H9 (cell line): ENCODE data around the gene PUM1. TPM values are rescaled to one million over a fixed set of nuclear protein-coding genes. Genes with fewer than 3 reads are reported as not detected.

Experiments used
- DNase-seq: peaks from one replicate; pipeline ENCODE4 v3.0.0-alpha.2; 2017
- H2AFZ ChIP-seq: one replicate; pipeline ENCODE4 v1.6.1; 2013; ENCODE audit warnings: mild to moderate bottlenecking, low read length, control low read depth, moderate library complexity
- H2AK5ac ChIP-seq: 2 replicates; pipeline ENCODE4 v1.6.1; 2013; ENCODE audit warnings: low read length, control low read depth, mixed read lengths; ENCODE audit not compliant: insufficient read length
- H2BK120ac ChIP-seq: one replicate; pipeline ENCODE4 v1.6.1; 2013; ENCODE audit warnings: low read depth, mild to moderate bottlenecking, low read length, control low read depth, inconsistent platforms; ENCODE audit not compliant: poor library complexity, severe bottlenecking
- H2BK12ac ChIP-seq: 2 replicates; pipeline ENCODE4 v1.6.1; 2013; ENCODE audit warnings: low read length, control low read depth, mixed read lengths, low read depth; ENCODE audit not compliant: insufficient read length
- H2BK15ac ChIP-seq: 2 replicates; pipeline ENCODE4 v1.6.1; 2013; ENCODE audit warnings: low read depth, low read length, control low read depth
- H2BK20ac ChIP-seq: one replicate; pipeline ENCODE4 v1.6.1; 2013; ENCODE audit warnings: low read depth, mild to moderate bottlenecking, low read length, control low read depth, inconsistent platforms; ENCODE audit not compliant: poor library complexity, severe bottlenecking
- H2BK5ac ChIP-seq: 2 replicates; pipeline ENCODE4 v1.6.1; 2013; ENCODE audit warnings: low read length, control low read depth, mixed read lengths; ENCODE audit not compliant: insufficient read length
- H3K14ac ChIP-seq: 2 replicates; pipeline ENCODE4 v1.6.1; 2013; ENCODE audit warnings: low read length, control low read depth; ENCODE audit not compliant: insufficient read depth
- H3K18ac ChIP-seq: 2 replicates; pipeline ENCODE4 v1.6.1; 2013; ENCODE audit warnings: low read depth, mild to moderate bottlenecking, mixed read lengths, low read length, control low read depth; ENCODE audit not compliant: insufficient read length
- H3K23ac ChIP-seq: 2 replicates; pipeline ENCODE4 v1.6.1; 2013; ENCODE audit warnings: low read length, control low read depth, mixed read lengths, low read depth; ENCODE audit not compliant: insufficient read length
- H3K23me2 ChIP-seq: 2 replicates; pipeline ENCODE4 v1.6.1; 2013; ENCODE audit warnings: low read depth, mild to moderate bottlenecking, mixed read lengths, low read length, control low read depth; ENCODE audit not compliant: insufficient read length, poor library complexity, severe bottlenecking
- H3K27ac ChIP-seq: 2 replicates; pipeline ENCODE4 v1.5.1; 2013; ENCODE audit warnings: low read length, control low read depth, mixed read lengths, low read depth; ENCODE audit not compliant: insufficient read length
- H3K27me3 ChIP-seq: 2 replicates; pipeline ENCODE4 v1.6.1; 2013; ENCODE audit warnings: low read length, control low read depth, inconsistent platforms; ENCODE audit not compliant: insufficient read depth
- H3K4ac ChIP-seq: 2 replicates; pipeline ENCODE4 v1.6.1; 2013; ENCODE audit warnings: low read depth, mild to moderate bottlenecking, control low read depth, inconsistent platforms, low read length, moderate library complexity
- H3K4me1 ChIP-seq: 2 replicates; pipeline ENCODE4 v1.6.1; 2013; ENCODE audit warnings: low read length, control low read depth, inconsistent platforms; ENCODE audit not compliant: insufficient read depth
- H3K4me2 ChIP-seq: 2 replicates; pipeline ENCODE4 v1.6.1; 2013; ENCODE audit warnings: low read length, control low read depth, mixed read lengths; ENCODE audit not compliant: insufficient read length, insufficient read depth
- H3K56ac ChIP-seq: 2 replicates; pipeline ENCODE4 v1.6.1; 2013; ENCODE audit warnings: low read depth, mild to moderate bottlenecking, mixed read lengths, low read length, control low read depth; ENCODE audit not compliant: insufficient read length
- H3K79me1 ChIP-seq: 2 replicates; pipeline ENCODE4 v1.6.1; 2013; ENCODE audit warnings: low read depth, mild to moderate bottlenecking, moderate library complexity, low read length, control low read depth, inconsistent platforms; ENCODE audit not compliant: insufficient read depth, poor library complexity, severe bottlenecking
- H3K79me2 ChIP-seq: 2 replicates; pipeline ENCODE4 v1.6.1; 2013; ENCODE audit warnings: low read length, control low read depth, inconsistent platforms; ENCODE audit not compliant: insufficient read depth
- H3K9ac ChIP-seq: 2 replicates; pipeline ENCODE4 v1.6.1; 2013; ENCODE audit warnings: low read length, control low read depth, mixed read lengths; ENCODE audit not compliant: insufficient read length; ENCODE audit errors: extremely low read depth
- H3K9me3 ChIP-seq: one replicate; pipeline ENCODE4 v1.6.1; 2013; ENCODE audit warnings: low read depth, low read length, inconsistent platforms; ENCODE audit not compliant: control insufficient read depth
- H3T11ph ChIP-seq: one replicate; pipeline ENCODE4 v1.6.1; 2013; ENCODE audit warnings: mild to moderate bottlenecking, low read length, control low read depth, inconsistent platforms
- H4K20me1 ChIP-seq: one replicate; pipeline ENCODE4 v1.6.1; 2013; ENCODE audit not compliant: control insufficient read depth, insufficient read length, insufficient read depth
- H4K5ac ChIP-seq: 2 replicates; pipeline ENCODE4 v1.6.1; 2013; ENCODE audit warnings: low read depth, mild to moderate bottlenecking, mixed read lengths, low read length, control low read depth; ENCODE audit not compliant: insufficient read length
- H4K8ac ChIP-seq: replicated peaks from 2 replicates; pipeline ENCODE4 v1.6.1; 2013; ENCODE audit warnings: low read length, control low read depth, mixed read lengths, low read depth; ENCODE audit not compliant: insufficient read length
- H4K91ac ChIP-seq: 2 replicates; pipeline ENCODE4 v1.6.1; 2013; ENCODE audit warnings: low read depth, mild to moderate bottlenecking, moderate library complexity, mixed read lengths, low read length, control low read depth; ENCODE audit not compliant: insufficient read length
- H3K27ac Mint-ChIP-seq, 3 experiments: 2 replicates in 2 of 3; 3 replicates in 1 of 3; pipeline ENCODE4 v1.8.0; 2020 to 2021; ENCODE audit warnings: mixed read lengths in 3 of 3, mild to moderate bottlenecking in 1 of 3, moderate library complexity in 1 of 3
- H3K27me3 Mint-ChIP-seq: 2 replicates; pipeline ENCODE4 v1.8.0; 2021; ENCODE audit warnings: low read depth, mild to moderate bottlenecking, moderate library complexity, mixed read lengths
- H3K36me3 Mint-ChIP-seq, 3 experiments: 2 replicates in 2 of 3; 3 replicates in 1 of 3; pipeline ENCODE4 v1.8.0; 2020 to 2021; ENCODE audit warnings: low read depth in 3 of 3, mixed read lengths in 3 of 3; ENCODE audit not compliant: insufficient read depth in 1 of 3
- H3K4me1 Mint-ChIP-seq, 2 experiments: 2 replicates each; pipeline ENCODE4 v1.8.0; 2020; ENCODE audit warnings: mixed read lengths in 2 of 2
- H3K4me3 Mint-ChIP-seq, 2 experiments: 2 replicates in 1 of 2; 3 replicates in 1 of 2; pipeline ENCODE4 v1.8.0; 2020 to 2021; ENCODE audit warnings: mild to moderate bottlenecking in 2 of 2, mixed read lengths in 2 of 2, moderate library complexity in 1 of 2
- H3K9me3 Mint-ChIP-seq, 2 experiments: 2 replicates in 1 of 2; 3 replicates in 1 of 2; pipeline ENCODE4 v1.8.0; 2020; ENCODE audit warnings: mild to moderate bottlenecking in 2 of 2, mixed read lengths in 2 of 2, moderate library complexity in 1 of 2
- CTCF ChIP-seq: fragments of 200-600 bp; sonication (generic); conservative IDR thresholded peaks from 3 replicates; pipeline ENCODE4 v1.8.0; 2021; ENCODE audit warnings: antibody characterized with exemption, mild to moderate bottlenecking
- WGBS: extraction: QIAGEN DNeasy Blood & Tissue Kit; methylation state at CpG from one replicate; pipeline ENCODE4 v1.1.7; 2013; ENCODE audit warnings: missing lambda C conversion rate, low lambda C conversion rate, mixed read lengths; ENCODE audit not compliant: insufficient read length; ENCODE audit errors: extremely low coverage; 5-methylcytosine and 5-hydroxymethylcytosine counted together
- total RNA-seq: library from RNA; stranded (reverse); gene quantifications from 2 replicates; pipeline ENCODE4 v1.2.1, GENCODE V29; 2021

Gene PUM1
- total RNA-seq, 1 experiment from 2014 or later: 164 TPM

GRCh38 chr1:30923597-30923996, 141.9 kb downstream of the PUM1 start:
- Histone ChIP-seq H3K56ac (no peak overlapping the region), H3K9ac (no peak overlapping the region), H3T11ph (no peak overlapping the region), H2BK12ac (no peak overlapping the region), H3K4me1 (no peaks in the 10 kb centered on the region), H3K27ac (no peak overlapping the region), H3K18ac (no peak overlapping the region), H3K23ac (no peak overlapping the region), H3K14ac (no peak overlapping the region), H2AFZ (no peak overlapping the region), H2BK5ac (no peak overlapping the region), H3K79me1 (no peaks in the 10 kb centered on the region), H2BK20ac (no peak overlapping the region), H3K9me3 (no peaks in the 10 kb centered on the region), H3K4ac (no peak overlapping the region), H2BK120ac (no peak overlapping the region), H4K20me1 (no peaks in the 10 kb centered on the region), H4K8ac (no peak overlapping the region), H3K23me2 (no peaks in the 10 kb centered on the region), H3K27me3 (no peaks in the 10 kb centered on the region), H3K79me2 (no peaks in the 10 kb centered on the region), H2BK15ac (no peak overlapping the region), H4K5ac (no peak overlapping the region), H2AK5ac (no peak overlapping the region), H4K91ac (no peak overlapping the region), H3K4me2 (no peak overlapping the region)
- Mint-ChIP-seq H3K36me3 (no peaks in the 10 kb centered on the region), H3K4me1 (peaks cover 3 to 10% of the 10 kb centered on the region in 2 experiments; a peak in 2 of 4 replicates), H3K27me3 (no peaks in the 10 kb centered on the region), H3K4me3 (no peak overlapping the region), H3K27ac (no peak overlapping the region), H3K9me3 (no peaks in the 10 kb centered on the region)
- TF ChIP-seq CTCF: no peak
- no peak for DNase-seq
- WGBS: no CpG with 5 or more reads among the region's 1 CpG
